IMR-90 (cell line): ENCODE results near the gene IL1A. TPM values are rescaled to one million over a fixed set of nuclear protein-coding genes. Genes with fewer than 3 reads are reported as not detected.

Experiments used
- ATAC-seq: fragments of 200-7000 bp; cut with Tn5 transposase; 2 replicates; pipeline ENCODE4 v1.9.1; 2020; ENCODE audit warnings: low read depth, mild to moderate bottlenecking, moderate library complexity
- BruUV-seq: library from RNA; stranded (reverse); fragments of 400-500 nt; replicated peaks from 2 replicates; lab custom pipeline; 2021; lab: Mats Ljungman, UMichigan
- CTCF ChIA-PET: fragments of 300-600 bp; formaldehyde crosslinking; extraction: SDS; loops from one replicate; lab custom pipeline; 2021; ENCODE audit warnings: antibody characterized with exemption; lab: Yijun Ruan, JAX
- POLR2A ChIA-PET: fragments of 300-600 bp; sonication (Branson Sonifier 250); formaldehyde crosslinking; loops from one replicate; lab custom pipeline; 2022; ENCODE audit warnings: antibody characterized with exemption; ENCODE audit not compliant: unreplicated experiment; lab: Charles Lee
- DNase-seq: peaks from one replicate; pipeline ENCODE4 v3.0.0; 2013
- H2AFZ ChIP-seq: replicated peaks from 2 replicates; pipeline ENCODE3; 2013; ENCODE audit warnings: low read length, mild to moderate bottlenecking; ENCODE audit not compliant: poor library complexity
- H2AK5ac ChIP-seq: 2 replicates; pipeline ENCODE4 v1.6.1; 2013; ENCODE audit warnings: low read depth, low read length, inconsistent platforms
- H2AK9ac ChIP-seq: replicated peaks from 2 replicates; pipeline ENCODE3; 2013; ENCODE audit warnings: mild to moderate bottlenecking, low read depth, low read length, moderate library complexity; ENCODE audit not compliant: poor library complexity
- H2BK120ac ChIP-seq: 2 replicates; pipeline ENCODE4 v1.6.1; 2013; ENCODE audit warnings: low read depth, low read length, inconsistent platforms
- H2BK15ac ChIP-seq: 3 replicates; pipeline ENCODE4 v1.6.1; 2013; ENCODE audit warnings: low read depth, low read length, inconsistent platforms
- H2BK20ac ChIP-seq: 2 replicates; pipeline ENCODE4 v1.6.1; 2013; ENCODE audit warnings: low read depth, mild to moderate bottlenecking, inconsistent platforms, low read length, moderate library complexity
- H2BK5ac ChIP-seq: 2 replicates; pipeline ENCODE4 v1.6.1; 2013; ENCODE audit warnings: mild to moderate bottlenecking, low read depth, low read length, inconsistent platforms; ENCODE audit not compliant: poor library complexity, severe bottlenecking
- H3K14ac ChIP-seq: replicated peaks from 2 replicates; pipeline ENCODE4 v1.6.1; 2013; ENCODE audit warnings: low read depth, low read length, inconsistent platforms
- H3K18ac ChIP-seq: 2 replicates; pipeline ENCODE4 v1.6.1; 2013; ENCODE audit warnings: low read depth, low read length, control low read depth
- H3K23ac ChIP-seq: 2 replicates; pipeline ENCODE4 v1.6.1; 2013; ENCODE audit warnings: low read depth, low read length, inconsistent platforms
- H3K27ac ChIP-seq: 2 replicates; pipeline ENCODE4 v1.5.1; 2013; ENCODE audit warnings: mild to moderate bottlenecking, control low read depth, low read length; ENCODE audit not compliant: insufficient read depth
- H3K27me3 ChIP-seq: 2 replicates; pipeline ENCODE4 v1.6.1; 2013; ENCODE audit warnings: low read length; ENCODE audit not compliant: control insufficient read depth, insufficient read depth
- H3K36me3 ChIP-seq: 2 replicates; pipeline ENCODE4 v1.6.1; 2013; ENCODE audit warnings: low read length, mixed read lengths; ENCODE audit not compliant: control insufficient read depth, insufficient read depth
- H3K4ac ChIP-seq: 2 replicates; pipeline ENCODE4 v1.6.1; 2013; ENCODE audit warnings: low read depth, low read length, inconsistent platforms
- H3K4me1 ChIP-seq: 2 replicates; pipeline ENCODE4 v1.6.1; 2013; ENCODE audit warnings: low read length, mixed read lengths; ENCODE audit not compliant: control insufficient read depth, insufficient read depth
- H3K4me2 ChIP-seq: 2 replicates; pipeline ENCODE4 v1.6.1; 2013; ENCODE audit warnings: low read depth, mild to moderate bottlenecking, control low read depth, low read length, moderate library complexity
- H3K4me3 ChIP-seq: 2 replicates; pipeline ENCODE4 v1.5.1; 2013; ENCODE audit warnings: low read depth, mild to moderate bottlenecking, control low read depth, low read length, moderate library complexity; ENCODE audit not compliant: insufficient read depth
- H3K56ac ChIP-seq: 2 replicates; pipeline ENCODE4 v1.6.1; 2013; ENCODE audit warnings: low read length, inconsistent platforms; ENCODE audit not compliant: insufficient read depth; ENCODE audit errors: extremely low read depth
- H3K79me1 ChIP-seq, 2 experiments: 2 replicates each; pipeline ENCODE4 v1.6.1; 2013; ENCODE audit warnings: low read length in 2 of 2, inconsistent platforms in 1 of 2, low read depth in 1 of 2
- H3K9ac ChIP-seq: 2 replicates; pipeline ENCODE4 v1.6.1; 2013; ENCODE audit warnings: low read depth, low read length, control low read depth
- H3K9me1 ChIP-seq: 2 replicates; pipeline ENCODE4 v1.6.1; 2013; ENCODE audit warnings: low read length, inconsistent platforms; ENCODE audit not compliant: insufficient read depth
- H3K9me3 ChIP-seq: 2 replicates; pipeline ENCODE4 v1.6.1; 2013; ENCODE audit warnings: low read length; ENCODE audit not compliant: control insufficient read depth, insufficient read depth
- H4K20me1 ChIP-seq: 2 replicates; pipeline ENCODE4 v1.6.1; 2013; ENCODE audit warnings: low read length, inconsistent platforms; ENCODE audit not compliant: insufficient read depth
- H4K5ac ChIP-seq: 2 replicates; pipeline ENCODE4 v1.6.1; 2013; ENCODE audit warnings: mild to moderate bottlenecking, low read depth, low read length, control low read depth
- H4K8ac ChIP-seq, 2 experiments: 2 replicates each; pipeline ENCODE4 v1.6.1; 2013; ENCODE audit warnings: low read depth in 2 of 2, low read length in 2 of 2, control low read depth in 1 of 2, inconsistent platforms in 1 of 2
- H4K91ac ChIP-seq: 2 replicates; pipeline ENCODE4 v1.6.1; 2013; ENCODE audit warnings: low read depth, low read length, inconsistent platforms; ENCODE audit not compliant: insufficient read depth
- BHLHE40 ChIP-seq: fragments of 150-350 bp; IDR thresholded peaks from 2 replicates; pipeline ENCODE4 v1.6.1; 2016; ENCODE audit warnings: mild to moderate bottlenecking, low read depth, low read length
- CEBPB ChIP-seq: IDR thresholded peaks from 2 replicates; pipeline ENCODE4 v1.6.1; 2012; ENCODE audit warnings: low read depth, low read length, improper control_type of control experiment
- FOS ChIP-seq: fragments of 150-350 bp; IDR thresholded peaks from 2 replicates; pipeline ENCODE4 v1.6.1; 2016; ENCODE audit warnings: low read depth, low read length
- POLR2A ChIP-seq: IDR thresholded peaks from 2 replicates; pipeline ENCODE4 v1.6.1; 2012; ENCODE audit warnings: mild to moderate bottlenecking, low read depth, low read length
- WGBS, 2 experiments: methylation state at CpG; one replicate each; pipeline versions ENCODE4 v1.1.5 to v1.1.7; 2013; ENCODE audit warnings: missing lambda C conversion rate in 2 of 2; ENCODE audit not compliant: insufficient read length in 1 of 2; ENCODE audit errors: extremely low coverage in 2 of 2; 5-methylcytosine and 5-hydroxymethylcytosine counted together
- dilution Hi-C: fragments of 300-500 bp; cut with HindIII; formaldehyde crosslinking; loops from one replicate; pipeline ENCODE4 v1.14.3; 2018; ENCODE audit warnings: low sequenced_read_pairs; ENCODE audit not compliant: unreplicated experiment
- in situ Hi-C: fragments of 300-500 bp; cut with MboI; formaldehyde crosslinking; loops from 3 replicates; pipeline ENCODE4 v1.14.3; 2019; ENCODE audit warnings: low sequenced_read_pairs, inconsistent platforms, mixed read lengths
- intact Hi-C: fragments of 100-400 bp; cut with micrococcal nuclease; formaldehyde crosslinking; loops from 2 replicates; pipeline ENCODE4 v1.10.0; 2022
- polyA plus RNA-seq, 3 experiments: library from polyadenylated mRNA; depleted of rRNA; stranded (reverse); fragments of >200 nt; gene quantifications; 2 replicates each; pipeline ENCODE4 v1.2.3, GENCODE V29; 2012; ENCODE audit warnings: low replicate concordance in 1 of 3
- total RNA-seq: library from RNA; depleted of rRNA; stranded (reverse); fragments of >200 nt; gene quantifications from 2 replicates; pipeline ENCODE4 v1.2.3, GENCODE V29; 2012
- TF ChIP-seq, protein P1 (sequence below): fragments of 150-350 bp; IDR thresholded peaks from 2 replicates; pipeline ENCODE4 v1.6.1; 2017; ENCODE audit warnings: mild to moderate bottlenecking, antibody characterized with exemption, low read length, low read depth
- TF ChIP-seq, protein P2 (sequence below): fragments of 150-350 bp; IDR thresholded peaks from 2 replicates; pipeline ENCODE4 v1.6.1; 2016; ENCODE audit warnings: low read depth, mild to moderate bottlenecking, low read length, moderate library complexity, borderline replicate concordance

The IL1A gene
- total and polyA plus RNA-seq, 2 of the 4 experiments (the other 2 are of a cell fraction) = 0.48 to 1.1 TPM

DNA sequence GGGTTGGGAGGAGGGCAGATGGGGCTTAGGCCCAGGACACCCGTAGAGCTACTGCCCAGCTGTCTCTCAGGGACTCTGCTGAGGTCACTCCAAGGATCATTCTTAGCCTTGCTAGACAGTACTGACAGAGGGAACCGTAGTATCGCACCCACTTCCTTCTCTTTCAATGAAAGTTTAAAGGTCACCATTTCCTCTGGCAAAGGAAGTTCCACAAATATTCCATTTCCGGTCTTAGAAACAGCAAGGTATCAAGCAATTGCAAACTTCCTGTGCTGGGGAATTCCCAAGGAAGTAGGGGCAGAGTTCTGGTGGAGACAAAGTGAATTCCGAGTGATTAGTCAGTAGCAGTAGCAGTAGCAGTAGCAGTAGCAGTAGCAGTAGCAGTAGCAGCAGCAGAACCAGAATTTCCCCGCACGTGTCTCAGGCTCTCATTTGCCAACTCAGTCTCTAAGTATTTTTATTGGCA is 27.6 kb upstream of the IL1A start:
- Histone ChIP-seq H3K18ac (peak overlapping the region; percentile 92), H2AK9ac (peak overlapping the region; percentile 81), H2BK15ac (peak overlapping the region; percentile 84), H3K27me3 (no peaks in the 10 kb centered on the region), H3K9me1 (peaks cover 15% of the 10 kb centered on the region), H4K5ac (peak overlapping the region; percentile 99), H3K4ac (peak overlapping the region; percentile 95), H3K27ac (peak overlapping the region; percentile 69), H2BK20ac (peak overlapping the region; percentile 96), H3K79me1 (peaks cover 4 to 9% of the 10 kb centered on the region in 2 experiments; a peak in 2 of 4 replicates), H4K91ac (peak overlapping the region; percentile 95), H4K8ac (peak overlapping the region; percentile 90 to 97), H3K9ac (no peak overlapping the region), H3K9me3 (no peaks in the 10 kb centered on the region), H2BK5ac (peak overlapping the region; percentile 91), H3K4me2 (no peak overlapping the region), H3K4me1 (peaks cover 18% of the 10 kb centered on the region), H2AFZ (peak overlapping the region; percentile 78), H3K4me3 (no peak overlapping the region), H2BK120ac (peak overlapping the region; percentile 92), H3K23ac (peak overlapping the region; percentile 69), H3K14ac (peak overlapping the region; percentile 88), H2AK5ac (peak overlapping the region; percentile 92), H3K36me3 (no peaks in the 10 kb centered on the region), H3K56ac (peak overlapping the region; percentile 68), H4K20me1 (no peaks in the 10 kb centered on the region)
- ChIA-PET POLR2A (no interaction called here), CTCF (interaction anchor here (0.5 to 1.5 kb wide), 3 partner anchors 10 to 130 kb away, joined by 4 to 6 read pairs (median 5); no protein-coding TSS in a partner anchor)
- DNase-seq (peak; percentile 96), ATAC-seq (peak; percentile 63)
- BruUV-seq = no TSS peak
- dilution Hi-C loops = no loop called here
- TF ChIP-seq CEBPB = peak; percentile 62; the same call in 1 of the 2 replicates
- TF ChIP-seq POLR2A = peak; percentile 48; the same call in 1 of the 2 replicates
- TF ChIP-seq BHLHE40 = peak; percentile 99
- TF ChIP-seq, protein P1, sequence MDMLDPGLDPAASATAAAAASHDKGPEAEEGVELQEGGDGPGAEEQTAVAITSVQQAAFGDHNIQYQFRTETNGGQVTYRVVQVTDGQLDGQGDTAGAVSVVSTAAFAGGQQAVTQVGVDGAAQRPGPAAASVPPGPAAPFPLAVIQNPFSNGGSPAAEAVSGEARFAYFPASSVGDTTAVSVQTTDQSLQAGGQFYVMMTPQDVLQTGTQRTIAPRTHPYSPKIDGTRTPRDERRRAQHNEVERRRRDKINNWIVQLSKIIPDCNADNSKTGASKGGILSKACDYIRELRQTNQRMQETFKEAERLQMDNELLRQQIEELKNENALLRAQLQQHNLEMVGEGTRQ = peak; percentile 43; the same call in 1 of the 2 replicates
- peak; percentile 15; the same call in 1 of the 2 replicates for TF ChIP-seq FOS
- TF ChIP-seq, protein P2, sequence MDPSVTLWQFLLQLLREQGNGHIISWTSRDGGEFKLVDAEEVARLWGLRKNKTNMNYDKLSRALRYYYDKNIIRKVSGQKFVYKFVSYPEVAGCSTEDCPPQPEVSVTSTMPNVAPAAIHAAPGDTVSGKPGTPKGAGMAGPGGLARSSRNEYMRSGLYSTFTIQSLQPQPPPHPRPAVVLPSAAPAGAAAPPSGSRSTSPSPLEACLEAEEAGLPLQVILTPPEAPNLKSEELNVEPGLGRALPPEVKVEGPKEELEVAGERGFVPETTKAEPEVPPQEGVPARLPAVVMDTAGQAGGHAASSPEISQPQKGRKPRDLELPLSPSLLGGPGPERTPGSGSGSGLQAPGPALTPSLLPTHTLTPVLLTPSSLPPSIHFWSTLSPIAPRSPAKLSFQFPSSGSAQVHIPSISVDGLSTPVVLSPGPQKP = no peak
- in situ Hi-C loops = no loop called here
- WGBS, 2 experiments = 56% methylated on average over 2 of the region's 7 CpGs; no CpG with 5 or more reads in 1 of the 2 experiments
- intact Hi-C loops = no loop called here
